ENCODE measurements around the gene FRMPD2.

FRMPD2 gene

DNA sequence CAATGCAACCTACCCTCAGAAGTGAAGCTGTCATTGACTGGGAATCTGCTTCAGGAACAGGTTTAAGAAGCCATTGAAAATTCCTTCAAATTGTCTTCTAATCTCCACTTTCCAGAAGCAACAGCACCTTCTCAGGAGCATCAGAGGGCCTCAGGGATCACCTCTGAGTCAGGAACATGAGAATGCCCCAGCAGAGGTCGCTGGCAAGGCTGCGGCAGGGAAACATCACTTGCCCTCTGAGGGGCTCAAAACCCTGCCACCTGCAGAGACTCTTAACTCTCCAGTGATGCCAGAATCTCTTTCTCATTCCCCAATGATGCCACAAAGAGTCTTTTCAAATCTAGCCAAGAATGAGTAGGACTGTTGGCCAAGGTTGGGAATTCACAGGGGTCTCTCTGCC, 26.1 kb upstream of the FRMPD2 start:
- no peak overlapping the region for H3K4me3 ChIP-seq (replicated peaks in 1 of 2; ENCODE audit: low read depth in 2 of 2, low read length in 2 of 2)
- no peak for DNase-seq (ENCODE audit: low read depth in 2 of 2)
- TF ChIP-seq, protein P1, sequence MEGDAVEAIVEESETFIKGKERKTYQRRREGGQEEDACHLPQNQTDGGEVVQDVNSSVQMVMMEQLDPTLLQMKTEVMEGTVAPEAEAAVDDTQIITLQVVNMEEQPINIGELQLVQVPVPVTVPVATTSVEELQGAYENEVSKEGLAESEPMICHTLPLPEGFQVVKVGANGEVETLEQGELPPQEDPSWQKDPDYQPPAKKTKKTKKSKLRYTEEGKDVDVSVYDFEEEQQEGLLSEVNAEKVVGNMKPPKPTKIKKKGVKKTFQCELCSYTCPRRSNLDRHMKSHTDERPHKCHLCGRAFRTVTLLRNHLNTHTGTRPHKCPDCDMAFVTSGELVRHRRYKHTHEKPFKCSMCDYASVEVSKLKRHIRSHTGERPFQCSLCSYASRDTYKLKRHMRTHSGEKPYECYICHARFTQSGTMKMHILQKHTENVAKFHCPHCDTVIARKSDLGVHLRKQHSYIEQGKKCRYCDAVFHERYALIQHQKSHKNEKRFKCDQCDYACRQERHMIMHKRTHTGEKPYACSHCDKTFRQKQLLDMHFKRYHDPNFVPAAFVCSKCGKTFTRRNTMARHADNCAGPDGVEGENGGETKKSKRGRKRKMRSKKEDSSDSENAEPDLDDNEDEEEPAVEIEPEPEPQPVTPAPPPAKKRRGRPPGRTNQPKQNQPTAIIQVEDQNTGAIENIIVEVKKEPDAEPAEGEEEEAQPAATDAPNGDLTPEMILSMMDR (IDR thresholded peaks at IDR 0.05; ENCODE audit: low read depth, low read length), result no peak

DNA sequence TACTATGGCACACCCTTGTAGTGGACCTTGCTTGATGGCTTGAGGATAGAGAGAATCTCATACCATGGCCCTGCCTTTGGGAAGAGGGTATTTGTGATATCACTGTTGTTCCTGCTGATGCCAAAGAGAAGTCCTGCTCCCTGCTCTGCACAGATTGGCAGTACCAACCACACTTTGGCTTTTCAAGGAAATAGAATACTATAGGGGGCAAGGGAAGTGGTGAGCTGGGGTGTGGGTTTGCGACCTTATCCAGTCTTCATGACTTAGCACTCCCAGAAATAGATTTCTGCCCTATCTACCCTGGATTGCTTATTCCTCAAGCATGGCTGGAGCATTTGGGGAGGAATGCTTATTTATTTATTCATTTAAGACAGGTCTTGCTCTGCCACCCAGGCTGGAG, 25.2 kb upstream of the FRMPD2 start:
- TF ChIP-seq, protein P1 (IDR thresholded peaks at IDR 0.05; ENCODE audit: low read depth, low read length), result no peak
- DNase-seq (ENCODE audit: low read depth in 2 of 2), result no peak
- H3K4me3 ChIP-seq (replicated peaks in 1 of 2; ENCODE audit: low read depth in 2 of 2, low read length in 2 of 2), result no peak overlapping the region

DNA sequence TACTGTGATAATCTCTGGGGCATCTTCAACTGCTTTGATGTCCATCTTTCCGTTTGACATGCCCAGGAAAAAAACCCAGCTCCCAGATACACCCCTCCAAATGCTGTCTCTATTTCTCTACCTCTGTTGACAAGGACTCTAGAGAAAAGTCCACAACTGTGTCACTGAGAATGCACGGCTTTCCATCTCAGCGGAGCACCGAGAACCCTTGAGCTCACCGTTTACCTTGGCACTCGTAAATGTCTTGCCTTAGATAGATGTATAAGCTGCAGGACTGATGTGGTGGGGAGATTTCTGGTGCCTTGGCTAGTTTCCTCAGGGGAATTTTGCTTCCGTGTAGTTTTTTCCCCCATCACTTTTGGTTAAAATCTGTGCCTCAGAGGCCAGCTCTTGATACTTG, 24.6 kb upstream of the FRMPD2 start:
- H3K4me3 ChIP-seq (replicated peaks in 1 of 2; ENCODE audit: low read depth in 2 of 2, low read length in 2 of 2), result no peak overlapping the region
- no peak for DNase-seq (ENCODE audit: low read depth in 2 of 2)
- TF ChIP-seq, protein P1 (IDR thresholded peaks at IDR 0.05; ENCODE audit: low read depth, low read length), result no peak

DNA sequence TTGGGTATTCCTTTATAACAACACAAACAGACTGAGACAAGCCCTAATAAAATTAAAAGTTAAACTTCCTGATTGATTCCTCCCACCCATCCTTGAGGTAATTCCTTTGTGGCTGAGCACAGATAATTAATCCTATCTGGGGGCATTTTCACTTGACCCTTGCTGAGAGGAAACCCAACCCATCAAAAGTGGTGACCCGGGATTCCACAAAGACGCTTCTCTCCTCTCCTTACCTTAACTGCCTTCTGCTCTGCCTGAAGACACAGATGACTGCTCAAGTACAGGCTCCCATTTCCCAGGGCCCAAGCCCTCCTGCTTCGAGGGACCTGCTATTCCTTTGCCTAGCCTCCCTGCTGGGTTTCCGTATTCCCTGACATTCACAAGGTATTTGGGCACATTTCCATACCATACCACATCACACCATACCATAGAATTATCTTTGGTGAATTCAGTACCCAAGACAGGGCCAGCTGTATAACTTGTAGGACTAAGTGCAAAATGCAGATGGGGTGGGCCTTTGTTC, 22.1 kb upstream of the FRMPD2 start:
- TF ChIP-seq, protein P1 (IDR thresholded peaks at IDR 0.05; ENCODE audit: low read depth, low read length), result no peak
- DNase-seq (ENCODE audit: low read depth in 2 of 2), result no peak
- no peak overlapping the region for H3K4me3 ChIP-seq (replicated peaks in 1 of 2; ENCODE audit: low read depth in 2 of 2, low read length in 2 of 2)

DNA sequence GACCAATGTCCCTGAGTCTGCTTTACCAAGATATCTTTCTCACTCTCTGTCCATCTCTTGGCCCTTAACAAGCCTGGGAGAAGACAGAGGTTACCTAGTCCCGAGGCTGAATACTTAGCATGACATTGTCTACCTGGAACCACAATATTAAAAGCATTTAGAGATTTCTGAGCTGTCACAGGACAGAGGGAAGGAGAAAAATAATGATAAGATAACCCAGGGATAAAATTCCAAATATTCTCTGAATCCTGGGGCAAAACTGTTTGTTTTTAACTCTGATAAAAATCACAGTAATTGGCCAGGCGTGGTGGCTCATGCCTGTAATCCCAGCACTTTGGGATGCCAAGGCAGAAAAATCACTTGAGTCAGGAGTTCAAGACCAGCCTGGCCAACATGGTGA, 19.9 kb upstream of the FRMPD2 start:
- DNase-seq (ENCODE audit: low read depth in 2 of 2), result no peak
- no peak overlapping the region for H3K4me3 ChIP-seq (replicated peaks in 1 of 2; ENCODE audit: low read depth in 2 of 2, low read length in 2 of 2)
- TF ChIP-seq, protein P1 (IDR thresholded peaks at IDR 0.05; ENCODE audit: low read depth, low read length), result no peak

DNA sequence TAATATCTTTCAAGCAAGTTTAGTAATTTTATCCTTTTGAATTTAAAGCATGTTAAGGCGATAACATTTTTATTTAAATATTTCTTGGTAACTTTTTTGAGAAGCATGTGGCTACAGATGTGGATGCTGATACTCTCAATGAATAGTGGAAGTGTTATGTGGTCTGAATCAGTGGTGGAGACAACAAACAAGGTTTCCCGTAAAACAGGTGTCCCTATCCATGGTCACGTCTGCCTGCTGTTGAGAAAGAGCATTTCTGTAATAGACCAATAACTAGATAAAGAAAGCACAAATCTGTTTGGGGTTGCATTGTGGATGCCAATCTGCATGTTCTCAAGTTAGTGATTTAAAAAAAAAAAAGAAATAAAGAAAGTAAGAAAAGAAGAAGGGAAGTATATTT, 18.1 kb upstream of the FRMPD2 start:
- no peak for DNase-seq (ENCODE audit: low read depth in 2 of 2)
- TF ChIP-seq, protein P1 (IDR thresholded peaks at IDR 0.05; ENCODE audit: low read depth, low read length), result no peak
- H3K4me3 ChIP-seq (replicated peaks in 1 of 2; ENCODE audit: low read depth in 2 of 2, low read length in 2 of 2), result no peak overlapping the region

DNA sequence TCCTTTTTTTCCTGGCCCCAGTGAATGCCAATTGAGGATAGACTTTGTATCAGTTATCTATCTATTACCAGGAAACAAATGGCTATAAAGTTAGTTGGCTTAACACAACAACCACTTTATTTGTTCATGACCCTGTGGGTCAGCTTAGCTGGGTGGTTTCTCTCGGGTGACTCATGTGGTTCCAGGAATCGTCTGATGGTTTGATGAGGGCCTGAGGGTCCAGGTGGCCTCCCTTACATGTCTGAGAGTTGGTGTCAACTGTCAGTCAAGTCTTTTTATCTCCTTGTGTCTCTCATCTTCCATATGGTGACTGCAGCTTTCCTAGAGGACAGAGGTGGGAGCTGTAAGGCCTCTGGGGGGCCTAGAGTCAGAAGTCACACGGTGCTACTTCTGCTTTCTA, 16.7 kb upstream of the FRMPD2 start:
- no peak overlapping the region for H3K4me3 ChIP-seq (replicated peaks in 1 of 2; ENCODE audit: low read depth in 2 of 2, low read length in 2 of 2)
- no peak for DNase-seq (ENCODE audit: low read depth in 2 of 2)
- TF ChIP-seq, protein P1 (IDR thresholded peaks at IDR 0.05; ENCODE audit: low read depth, low read length), result no peak
